NCI-H1092 treated with DMSO at 0.1 percent for 48 hours (cell line): ENCODE measurements around the gene FAM107B.

Experiments used
- DNase-seq: peaks from one replicate; lab custom pipeline; 2025; lab: John Stamatoyannopoulos, UW

The FAM107B gene

GRCh38 chr10:14776546-14776945, 1.8 kb upstream of the FAM107B start:
- DNase-seq = no peak

- no peak for DNase-seq
Observed at GRCh38 chr10:14775656-14776055, 959 bp upstream of the FAM107B start.

GRCh38 chr10:14774214-14774580, 500 bp downstream of the FAM107B start:
- no peak for DNase-seq

- no peak for DNase-seq
Observed at GRCh38 chr10:14773551-14774213, 1.0 kb downstream of the FAM107B start.

GRCh38 chr10:14772399-14772798, 2.3 kb downstream of the FAM107B start:
- no peak for DNase-seq

- no peak for DNase-seq
Observed at GRCh38 chr10:14770927-14771326, 3.8 kb downstream of the FAM107B start.

GRCh38 chr10:14761372-14761771, 13.3 kb downstream of the FAM107B start:
- no peak for DNase-seq

- DNase-seq = peak; percentile 2
Observed at GRCh38 chr10:14758994-14759664, 15.6 kb downstream of the FAM107B start.

- DNase-seq = no peak
Observed at GRCh38 chr10:14758451-14758850, 16.2 kb downstream of the FAM107B start.

GRCh38 chr10:14757986-14758385, 16.7 kb downstream of the FAM107B start:
- no peak for DNase-seq

GRCh38 chr10:14757394-14757793, 17.3 kb downstream of the FAM107B start:
- no peak for DNase-seq

- DNase-seq = no peak
Observed at GRCh38 chr10:14753441-14753840, 21.3 kb downstream of the FAM107B start.

GRCh38 chr10:14751921-14752320, 22.8 kb downstream of the FAM107B start:
- no peak for DNase-seq

- DNase-seq = no peak
Observed at GRCh38 chr10:14751014-14751896, 23.4 kb downstream of the FAM107B start.

GRCh38 chr10:14749070-14749809, 25.5 kb downstream of the FAM107B start:
- DNase-seq = no peak

- no peak for DNase-seq
Observed at GRCh38 chr10:14748441-14748840, 26.3 kb downstream of the FAM107B start.

- no peak for DNase-seq
Observed at GRCh38 chr10:14742815-14743214, 31.9 kb downstream of the FAM107B start.

GRCh38 chr10:14742382-14742781, 32.3 kb downstream of the FAM107B start:
- DNase-seq = no peak

- no peak for DNase-seq
Observed at GRCh38 chr10:14740684-14741247, 33.9 kb downstream of the FAM107B start.

- no peak for DNase-seq
Observed at GRCh38 chr10:14737808-14738545, 36.7 kb downstream of the FAM107B start.

GRCh38 chr10:14736600-14737081, 38.1 kb downstream of the FAM107B start:
- no peak for DNase-seq
